Parathyroid adenoma (tissue), 2 donors: ENCODE data around the gene SSRP1.

ENCODE experiments used
- H2AFZ ChIP-seq: fragments of 300-600 bp; sonication (generic); one replicate; pipeline ENCODE4 v1.7.0; 2017; ENCODE audit warnings: antibody characterized with exemption, mild to moderate bottlenecking
- H3K27ac ChIP-seq: fragments of 300-600 bp; sonication (generic); one replicate; pipeline ENCODE4 v1.7.0; 2017
- H3K27me3 ChIP-seq: fragments of 300-600 bp; sonication (generic); one replicate; pipeline ENCODE4 v1.7.0; 2017; ENCODE audit warnings: low read length; ENCODE audit not compliant: control insufficient read depth, insufficient read depth
- H3K36me3 ChIP-seq: fragments of 300-600 bp; sonication (generic); one replicate; pipeline ENCODE4 v1.7.0; 2017; ENCODE audit warnings: low read length; ENCODE audit not compliant: control insufficient read depth, insufficient read depth
- H3K4me1 ChIP-seq: fragments of 300-600 bp; sonication (generic); one replicate; pipeline ENCODE4 v1.7.0; 2017; ENCODE audit warnings: control low read depth
- H3K4me2 ChIP-seq: fragments of 300-600 bp; sonication (generic); one replicate; pipeline ENCODE4 v1.7.0; 2017; ENCODE audit warnings: low read length
- H3K4me3 ChIP-seq: fragments of 300-600 bp; sonication (generic); one replicate; pipeline ENCODE4 v1.7.0; 2017; ENCODE audit warnings: low read depth, low read length
- H3K79me2 ChIP-seq: fragments of 300-600 bp; sonication (generic); one replicate; pipeline ENCODE4 v1.7.0; 2017; ENCODE audit warnings: control low read depth
- H3K9ac ChIP-seq: fragments of 300-600 bp; sonication (generic); one replicate; pipeline ENCODE4 v1.7.0; 2017; ENCODE audit warnings: mild to moderate bottlenecking
- H3K9me3 ChIP-seq: fragments of 300-600 bp; sonication (generic); one replicate; pipeline ENCODE4 v1.7.0; 2017; ENCODE audit warnings: low read length; ENCODE audit not compliant: control insufficient read depth
- TF ChIP-seq, protein P1 (sequence below): fragments of 300-600 bp; sonication (generic); IDR thresholded peaks from one replicate; pipeline ENCODE4 v1.7.0; 2017; ENCODE audit warnings: antibody characterized with exemption, mild to moderate bottlenecking
- donor health status: primary hyperparathyroidism.

SSRP1 gene

DNA sequence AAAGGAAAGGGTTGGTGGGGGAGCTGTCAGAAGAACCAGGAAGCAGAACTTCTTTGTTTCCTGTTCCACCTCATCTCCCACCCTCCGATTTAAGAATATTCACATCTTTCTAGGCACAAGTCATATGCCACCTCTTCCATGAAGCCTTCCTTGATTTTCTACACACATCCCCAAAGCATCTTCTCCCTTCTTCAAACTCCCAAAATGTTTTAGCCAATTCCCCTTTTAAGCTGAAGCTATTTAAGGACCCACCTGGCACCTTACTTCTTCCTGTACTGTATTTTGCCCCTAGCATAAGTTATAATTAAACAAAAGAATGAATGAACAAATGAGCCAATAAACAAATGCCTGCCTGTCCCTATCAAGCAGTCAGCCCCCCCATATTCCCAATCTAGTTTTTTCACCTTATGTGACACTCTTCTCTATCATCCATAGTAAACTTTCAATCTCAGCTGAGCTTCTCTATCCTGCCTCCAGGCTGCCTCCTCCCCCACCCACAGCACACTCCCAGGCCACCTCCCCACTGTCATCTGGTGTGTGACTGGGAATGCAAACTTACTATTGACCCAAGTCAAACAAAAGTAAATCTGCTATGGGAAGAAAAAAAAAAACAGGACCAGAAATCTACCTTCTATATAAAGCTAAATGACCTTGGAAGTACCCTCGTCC, 14.8 kb downstream of the SSRP1 start:
- TF ChIP-seq, protein P1, sequence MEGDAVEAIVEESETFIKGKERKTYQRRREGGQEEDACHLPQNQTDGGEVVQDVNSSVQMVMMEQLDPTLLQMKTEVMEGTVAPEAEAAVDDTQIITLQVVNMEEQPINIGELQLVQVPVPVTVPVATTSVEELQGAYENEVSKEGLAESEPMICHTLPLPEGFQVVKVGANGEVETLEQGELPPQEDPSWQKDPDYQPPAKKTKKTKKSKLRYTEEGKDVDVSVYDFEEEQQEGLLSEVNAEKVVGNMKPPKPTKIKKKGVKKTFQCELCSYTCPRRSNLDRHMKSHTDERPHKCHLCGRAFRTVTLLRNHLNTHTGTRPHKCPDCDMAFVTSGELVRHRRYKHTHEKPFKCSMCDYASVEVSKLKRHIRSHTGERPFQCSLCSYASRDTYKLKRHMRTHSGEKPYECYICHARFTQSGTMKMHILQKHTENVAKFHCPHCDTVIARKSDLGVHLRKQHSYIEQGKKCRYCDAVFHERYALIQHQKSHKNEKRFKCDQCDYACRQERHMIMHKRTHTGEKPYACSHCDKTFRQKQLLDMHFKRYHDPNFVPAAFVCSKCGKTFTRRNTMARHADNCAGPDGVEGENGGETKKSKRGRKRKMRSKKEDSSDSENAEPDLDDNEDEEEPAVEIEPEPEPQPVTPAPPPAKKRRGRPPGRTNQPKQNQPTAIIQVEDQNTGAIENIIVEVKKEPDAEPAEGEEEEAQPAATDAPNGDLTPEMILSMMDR, result no peak
- Histone ChIP-seq H3K4me3 (no peak overlapping the region), H3K4me2 (no peak overlapping the region), H3K27me3 (no peaks in the 10 kb centered on the region), H3K4me1 (peaks cover 16% of the 10 kb centered on the region), H3K79me2 (peaks cover 2% of the 10 kb centered on the region), H3K36me3 (no peaks in the 10 kb centered on the region), H3K9me3 (no peaks in the 10 kb centered on the region), H2AFZ (no peak overlapping the region), H3K27ac (no peak overlapping the region), H3K9ac (no peak overlapping the region)

GRCh38 chr11:57320067-57320718, 15.5 kb downstream of the SSRP1 start:
- H3K4me1 ChIP-seq, result peaks cover 20% of the 10 kb centered on the region
- no peak overlapping the region for H2AFZ ChIP-seq
- H3K36me3 ChIP-seq, result no peaks in the 10 kb centered on the region
- H3K27me3 ChIP-seq, result no peaks in the 10 kb centered on the region
- TF ChIP-seq, protein P1, result no peak
- no peak overlapping the region for H3K4me2 ChIP-seq
- no peak overlapping the region for H3K4me3 ChIP-seq
- H3K9ac ChIP-seq, result no peak overlapping the region
- peaks cover 2% of the 10 kb centered on the region for H3K79me2 ChIP-seq
- no peak overlapping the region for H3K27ac ChIP-seq
- no peaks in the 10 kb centered on the region for H3K9me3 ChIP-seq

- no peak overlapping the region for H3K4me2 ChIP-seq
- H3K27ac ChIP-seq, result no peak overlapping the region
- H3K4me3 ChIP-seq, result no peak overlapping the region
- H3K4me1 ChIP-seq, result peaks cover 21% of the 10 kb centered on the region
- no peak overlapping the region for H2AFZ ChIP-seq
- TF ChIP-seq, protein P1, result no peak
- H3K79me2 ChIP-seq, result peaks cover 2% of the 10 kb centered on the region
- no peak overlapping the region for H3K9ac ChIP-seq
- H3K27me3 ChIP-seq, result no peaks in the 10 kb centered on the region
- H3K36me3 ChIP-seq, result no peaks in the 10 kb centered on the region
- H3K9me3 ChIP-seq, result no peaks in the 10 kb centered on the region
Measured at GRCh38 chr11:57318178-57318577, 17.5 kb downstream of the SSRP1 start.

DNA sequence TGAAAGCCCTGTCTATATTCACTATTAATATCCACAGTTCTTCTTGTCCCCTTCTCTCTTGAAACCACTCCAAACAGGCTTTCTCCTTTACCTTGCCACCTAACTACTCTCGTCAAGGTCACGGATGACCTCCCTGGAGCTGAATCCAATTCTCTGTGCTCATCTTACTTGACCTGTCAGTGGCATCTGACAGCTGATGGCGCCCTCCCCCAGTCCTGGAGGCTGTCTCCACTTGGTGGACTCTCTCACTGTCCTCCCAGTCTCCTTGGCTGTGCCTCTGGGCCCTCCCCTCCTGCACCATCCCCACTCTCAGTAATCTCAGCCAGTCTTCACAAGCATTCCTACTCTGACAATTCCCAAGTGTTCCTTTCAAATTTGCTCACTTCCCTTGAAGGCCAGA, 19.7 kb downstream of the SSRP1 start:
- peak overlapping the region; percentile 77 for H3K27ac ChIP-seq
- H3K9ac ChIP-seq, result no peak overlapping the region
- H3K4me3 ChIP-seq, result no peak overlapping the region
- H3K4me1 ChIP-seq, result peaks cover 22% of the 10 kb centered on the region
- no peaks in the 10 kb centered on the region for H3K9me3 ChIP-seq
- H3K27me3 ChIP-seq, result no peaks in the 10 kb centered on the region
- no peaks in the 10 kb centered on the region for H3K79me2 ChIP-seq
- H2AFZ ChIP-seq, result no peak overlapping the region
- no peak overlapping the region for H3K4me2 ChIP-seq
- no peaks in the 10 kb centered on the region for H3K36me3 ChIP-seq
- TF ChIP-seq, protein P1, result no peak

DNA sequence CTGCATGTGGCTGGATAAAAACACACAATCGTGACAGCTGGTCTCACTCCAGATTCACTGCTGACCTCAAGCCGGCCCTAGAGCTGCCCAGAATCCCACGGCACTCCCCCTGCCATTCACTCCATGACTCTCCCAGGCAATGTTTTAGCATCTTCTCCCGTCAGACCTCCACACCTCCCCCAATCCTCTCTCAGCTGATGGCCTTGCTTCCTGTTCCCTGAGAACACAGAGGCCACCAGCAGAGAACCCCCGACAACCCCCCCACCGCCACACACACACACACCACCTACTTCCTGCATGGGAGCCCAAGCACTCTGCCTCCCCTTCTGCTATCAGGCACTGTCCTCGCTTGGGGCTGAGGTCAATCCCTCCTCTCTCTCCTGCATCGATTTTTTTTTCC, 20.2 kb downstream of the SSRP1 start:
- no peaks in the 10 kb centered on the region for H3K79me2 ChIP-seq
- H2AFZ ChIP-seq, result no peak overlapping the region
- no peaks in the 10 kb centered on the region for H3K27me3 ChIP-seq
- H3K27ac ChIP-seq, result peak overlapping the region; percentile 77
- H3K9ac ChIP-seq, result no peak overlapping the region
- no peak overlapping the region for H3K4me3 ChIP-seq
- H3K9me3 ChIP-seq, result no peaks in the 10 kb centered on the region
- peaks cover 28% of the 10 kb centered on the region for H3K4me1 ChIP-seq
- H3K4me2 ChIP-seq, result no peak overlapping the region
- TF ChIP-seq, protein P1, result no peak
- no peaks in the 10 kb centered on the region for H3K36me3 ChIP-seq
